ENCODE measurements around the gene PPARD.

PPARD gene

DNA sequence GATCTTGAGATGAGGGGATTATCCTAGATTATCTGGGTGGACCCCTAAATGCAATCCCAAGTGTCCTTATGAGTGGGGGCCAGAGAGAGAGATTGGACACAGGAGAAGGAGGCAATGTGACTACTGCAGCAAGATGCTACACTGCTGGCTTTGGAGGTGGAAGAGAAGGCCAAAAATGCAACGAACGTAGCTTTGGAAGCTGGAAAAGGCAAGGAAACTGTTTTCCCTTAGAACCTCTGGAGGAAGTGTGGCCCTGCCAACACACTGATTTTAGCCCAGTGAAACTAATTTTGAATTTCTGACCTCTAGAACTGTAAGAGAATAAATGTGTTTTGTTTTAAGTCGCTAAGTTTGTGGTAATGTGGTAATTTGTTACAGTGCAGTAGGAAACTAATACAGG is 15.7 kb downstream of the PPARD start:
- no peak for DNase-seq

DNA sequence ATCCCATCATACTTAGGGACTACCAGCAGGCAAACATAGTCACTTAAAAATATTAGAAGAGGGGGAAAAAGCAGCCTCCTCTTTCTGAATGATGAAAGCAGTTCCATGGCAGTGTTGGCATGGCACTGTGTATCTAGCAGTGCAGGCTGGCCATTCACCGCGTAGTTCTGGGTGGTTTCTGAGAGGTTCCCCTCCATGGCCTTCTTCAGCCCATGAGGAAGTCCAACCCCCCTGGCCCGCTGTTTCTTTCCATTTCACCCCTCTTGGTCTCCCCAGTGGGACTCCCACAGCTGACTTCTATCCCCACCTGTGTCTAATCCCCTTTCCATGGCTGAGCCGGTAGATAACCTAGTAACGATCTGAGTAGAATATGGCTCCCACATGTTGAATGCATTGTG is 17.0 kb downstream of the PPARD start:
- DNase-seq: no peak

DNA sequence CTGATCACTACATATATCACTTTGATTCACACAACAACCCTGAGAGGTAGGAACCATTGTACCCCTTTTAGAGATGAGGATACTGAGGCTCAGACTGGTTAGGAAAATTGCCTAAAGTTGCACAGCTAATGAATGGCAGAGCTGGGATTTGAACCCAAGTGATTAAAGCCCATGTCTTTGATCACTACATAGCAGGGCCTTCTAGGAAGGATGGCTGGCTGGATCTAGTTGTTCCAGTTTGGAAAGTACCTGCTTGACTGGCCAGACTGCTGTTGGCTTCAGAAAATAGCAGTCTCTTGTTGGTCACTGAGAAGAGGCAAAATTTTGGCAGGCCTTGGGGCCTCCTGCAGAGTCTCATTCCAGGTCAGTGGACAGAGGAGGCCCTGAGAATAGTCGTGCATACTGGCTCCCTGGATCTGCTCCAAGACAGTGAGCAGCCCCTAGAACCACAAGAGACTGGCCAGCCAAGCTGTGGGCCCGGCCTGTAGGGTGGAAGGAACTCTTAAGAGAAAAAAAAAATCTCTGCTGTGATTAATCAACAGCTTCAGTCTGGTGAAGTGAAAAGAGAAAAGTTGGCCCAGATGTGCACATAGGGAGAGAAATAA is 17.5 kb downstream of the PPARD start:
- DNase-seq: no peak

DNA sequence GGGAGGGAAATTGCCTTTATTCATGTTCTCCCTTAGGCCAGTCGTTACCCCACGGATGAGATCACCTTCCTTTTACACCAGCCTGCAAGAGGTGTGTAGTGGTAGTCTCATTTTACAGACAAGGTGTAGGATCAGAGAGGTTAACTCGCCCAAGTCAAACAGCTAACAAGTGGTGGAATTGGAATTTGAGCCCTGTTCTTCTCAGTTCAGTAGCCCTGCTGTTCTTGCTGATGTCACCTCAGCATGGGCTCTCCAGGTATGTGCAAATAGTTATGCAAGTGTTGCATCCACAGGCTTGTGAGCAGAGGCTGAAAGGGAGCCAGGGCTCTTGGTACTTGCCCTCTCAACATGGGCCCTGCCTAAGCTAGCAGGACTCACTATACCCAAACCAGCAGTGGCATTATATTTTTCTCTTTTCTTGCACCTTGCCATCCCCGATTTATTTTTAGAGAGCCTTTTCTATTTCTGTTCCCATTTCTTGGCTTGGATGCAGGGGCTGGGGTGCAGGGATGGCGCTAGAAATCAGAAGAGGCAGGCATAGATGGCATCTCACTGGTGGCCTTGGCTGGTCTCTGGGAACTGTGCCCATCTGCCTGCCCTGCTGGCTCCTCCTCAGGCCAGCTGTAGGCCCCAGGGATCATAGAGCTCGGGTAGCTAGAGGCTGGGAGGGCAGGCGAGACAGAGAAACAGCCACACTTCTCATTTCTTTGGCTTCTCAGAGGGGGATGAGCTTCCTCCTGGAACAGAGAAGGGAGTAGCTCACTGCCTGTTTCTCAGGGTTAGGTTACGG is 18.2 kb downstream of the PPARD start:
- no peak for DNase-seq

DNA sequence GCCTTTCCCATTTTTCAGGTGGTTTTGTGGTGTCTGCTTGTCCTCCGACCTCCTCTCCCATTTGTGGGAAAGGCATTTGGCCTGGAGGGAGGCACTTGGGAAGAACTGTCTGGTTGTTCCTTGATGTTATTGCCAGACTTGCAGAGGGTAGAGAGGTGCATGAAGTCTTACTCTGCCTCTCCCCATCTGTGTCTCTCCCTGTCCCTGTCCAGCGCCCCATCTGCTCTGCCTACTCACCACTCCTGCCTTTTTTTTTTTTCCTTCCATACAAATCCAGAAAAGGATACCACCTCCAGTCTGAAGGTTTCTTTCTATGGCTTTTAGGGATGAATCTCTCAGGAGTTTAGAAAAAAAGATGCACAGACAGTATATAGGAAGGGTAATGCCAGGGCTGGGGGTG is 19.8 kb downstream of the PPARD start:
- DNase-seq: no peak

DNA sequence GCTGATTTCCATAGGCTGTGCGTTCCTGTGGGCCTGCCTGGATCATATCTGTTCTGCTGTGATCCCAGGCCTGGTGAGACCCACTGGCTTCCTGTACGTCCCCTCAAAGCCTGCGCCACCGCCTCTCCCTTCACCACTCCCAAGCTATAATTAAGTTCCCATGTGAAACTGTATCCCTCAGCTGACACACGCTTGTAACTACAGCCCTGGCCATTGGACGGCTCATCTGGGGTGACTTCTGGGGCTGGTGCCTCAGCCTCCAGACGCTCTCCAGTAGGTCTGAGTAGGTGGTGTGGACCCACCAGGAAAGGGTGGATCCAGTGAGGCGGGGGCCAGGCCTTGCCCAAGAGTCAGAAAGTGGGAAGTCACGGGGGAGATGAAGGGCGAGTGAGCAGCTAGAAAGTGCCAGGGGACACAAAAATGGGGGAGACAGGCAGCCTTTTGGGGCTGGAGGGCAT is 21.0 kb downstream of the PPARD start:
- no peak for DNase-seq

DNA sequence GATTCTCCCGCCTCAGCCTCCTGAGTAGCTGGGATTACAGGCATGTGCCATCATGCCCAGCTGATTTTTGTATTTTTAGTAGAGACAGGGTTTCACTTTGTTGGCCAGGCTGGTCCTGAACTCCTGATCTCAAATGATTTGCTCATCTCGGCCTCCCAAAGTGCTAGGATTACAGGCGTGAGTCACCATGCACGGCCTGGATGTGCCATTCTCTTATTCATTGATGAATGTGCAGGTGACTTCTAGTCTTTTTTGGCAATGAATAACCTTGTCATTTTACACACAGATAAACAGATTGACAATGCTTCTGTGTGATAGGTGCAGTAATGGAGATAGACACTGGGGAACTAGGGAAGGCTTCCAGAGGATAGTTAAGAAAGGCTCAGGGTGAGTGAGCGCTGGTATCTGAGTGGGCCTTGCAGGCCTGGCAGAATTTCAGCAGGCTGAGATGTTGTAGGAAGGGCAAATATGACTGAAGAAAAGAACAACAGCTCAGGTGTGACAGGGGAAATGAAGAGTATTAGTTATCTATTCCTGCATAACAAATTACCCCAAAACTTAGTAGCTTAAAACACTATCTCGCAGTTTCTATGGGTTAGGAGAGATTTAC is 23.3 kb downstream of the PPARD start:
- no peak for DNase-seq

DNA sequence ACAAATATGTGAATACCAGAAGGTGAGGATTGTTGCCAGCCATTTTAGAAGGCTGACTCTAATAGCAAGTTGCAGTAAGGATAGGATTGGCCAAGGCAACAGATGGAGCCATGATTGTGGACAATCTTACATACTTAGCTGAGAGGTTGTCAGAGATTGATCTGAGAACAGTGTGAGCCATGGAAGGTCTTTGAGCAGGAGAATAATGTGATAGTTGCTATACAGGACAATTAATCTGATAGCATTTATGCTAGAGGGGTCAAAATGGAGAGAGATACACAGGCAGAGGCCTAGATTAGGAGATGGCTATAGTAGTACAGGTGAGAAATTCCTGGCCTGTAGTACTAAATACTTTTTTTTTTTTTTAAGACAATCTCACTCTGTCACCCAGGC is 23.8 kb downstream of the PPARD start:
- no peak for DNase-seq

DNA sequence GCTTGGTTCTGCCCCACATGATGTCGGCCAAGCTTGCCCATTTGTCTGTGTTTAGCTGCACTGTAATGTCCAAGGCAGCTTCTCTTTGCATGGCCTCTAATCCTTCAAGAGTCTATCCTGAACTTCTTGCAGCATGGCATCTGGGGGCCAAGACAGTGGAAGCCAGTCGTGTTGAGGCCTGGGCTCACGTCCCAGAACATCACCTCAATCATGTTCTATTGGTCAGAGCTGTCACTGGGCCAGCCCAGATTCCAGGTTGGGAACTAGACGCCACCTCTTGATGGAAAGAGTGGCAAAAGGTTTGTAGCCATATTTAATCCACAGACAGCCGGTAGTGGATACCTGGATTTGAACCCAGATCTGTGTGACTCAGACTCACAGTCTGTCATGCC is 25.3 kb downstream of the PPARD start:
- no peak for DNase-seq

DNA sequence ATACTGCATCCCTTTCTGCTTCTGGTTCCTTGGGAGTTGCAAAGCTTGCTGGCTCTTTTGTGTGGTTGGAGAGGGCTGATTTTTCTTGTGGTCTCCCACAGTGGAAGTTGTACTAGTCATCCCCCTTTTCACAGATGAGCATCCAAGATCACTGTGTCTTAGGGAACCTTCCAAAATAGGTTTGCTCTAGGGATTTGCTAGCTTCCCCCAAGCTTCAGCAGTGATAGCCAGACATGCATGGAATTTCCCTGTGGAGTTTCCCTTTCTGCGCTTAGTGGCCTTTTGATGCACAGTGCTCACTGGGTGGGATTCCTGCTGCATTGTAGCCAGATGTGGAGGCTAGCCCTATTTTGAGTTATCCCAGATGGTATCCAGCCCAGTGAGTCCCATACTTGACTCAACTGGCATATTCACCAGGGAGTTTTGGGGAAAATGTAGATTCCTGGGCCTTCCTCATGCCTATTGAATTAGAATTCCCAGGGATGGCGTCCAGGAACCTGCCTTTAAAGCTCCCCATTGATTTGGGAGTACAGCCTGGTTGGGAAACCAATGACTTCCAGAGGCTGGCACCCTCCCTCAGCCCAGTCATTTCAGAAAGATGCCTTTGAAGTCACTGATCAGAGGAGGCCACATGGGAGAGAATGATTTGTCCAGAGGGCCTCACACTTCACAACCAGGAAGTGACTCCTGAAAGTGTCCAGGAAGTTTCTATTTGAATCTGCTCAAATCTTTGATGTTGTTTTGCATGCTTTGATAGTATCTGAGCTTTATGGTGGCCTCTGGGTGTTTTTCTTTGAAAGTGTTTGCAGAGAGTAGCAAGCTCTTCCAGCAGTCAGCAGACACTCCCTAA is 25.9 kb downstream of the PPARD start:
- no peak for DNase-seq

DNA sequence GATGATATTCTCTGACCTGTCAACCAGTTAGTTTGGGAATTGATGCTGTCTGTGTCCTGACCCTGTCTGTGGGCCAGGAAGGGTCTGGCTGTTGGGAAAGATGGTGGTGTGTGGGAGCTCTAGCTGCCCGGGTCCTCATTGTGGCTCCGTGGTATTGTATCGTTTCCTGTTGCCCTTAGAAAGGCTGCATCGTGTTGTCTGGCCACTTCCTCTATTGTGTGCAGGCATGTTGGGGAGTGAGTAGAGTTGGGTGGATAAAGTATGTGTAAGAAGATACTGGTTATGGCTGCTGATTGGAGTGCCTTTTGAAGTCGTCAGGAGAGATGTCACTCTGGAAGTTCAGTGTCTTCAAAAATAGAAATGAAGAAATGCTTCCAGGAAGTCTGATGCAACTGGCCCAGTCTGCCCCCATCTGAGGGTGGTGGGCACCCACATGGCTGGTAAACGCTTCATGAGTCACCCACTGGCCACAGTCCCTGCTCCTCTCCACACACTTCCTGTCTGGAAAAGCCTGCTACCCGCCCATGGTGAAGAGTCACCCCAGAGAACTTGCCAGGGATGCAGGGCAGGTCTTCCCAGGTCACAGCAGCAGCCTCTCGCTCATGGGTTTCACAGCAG is 27.9 kb downstream of the PPARD start:
- DNase-seq: no peak

DNA sequence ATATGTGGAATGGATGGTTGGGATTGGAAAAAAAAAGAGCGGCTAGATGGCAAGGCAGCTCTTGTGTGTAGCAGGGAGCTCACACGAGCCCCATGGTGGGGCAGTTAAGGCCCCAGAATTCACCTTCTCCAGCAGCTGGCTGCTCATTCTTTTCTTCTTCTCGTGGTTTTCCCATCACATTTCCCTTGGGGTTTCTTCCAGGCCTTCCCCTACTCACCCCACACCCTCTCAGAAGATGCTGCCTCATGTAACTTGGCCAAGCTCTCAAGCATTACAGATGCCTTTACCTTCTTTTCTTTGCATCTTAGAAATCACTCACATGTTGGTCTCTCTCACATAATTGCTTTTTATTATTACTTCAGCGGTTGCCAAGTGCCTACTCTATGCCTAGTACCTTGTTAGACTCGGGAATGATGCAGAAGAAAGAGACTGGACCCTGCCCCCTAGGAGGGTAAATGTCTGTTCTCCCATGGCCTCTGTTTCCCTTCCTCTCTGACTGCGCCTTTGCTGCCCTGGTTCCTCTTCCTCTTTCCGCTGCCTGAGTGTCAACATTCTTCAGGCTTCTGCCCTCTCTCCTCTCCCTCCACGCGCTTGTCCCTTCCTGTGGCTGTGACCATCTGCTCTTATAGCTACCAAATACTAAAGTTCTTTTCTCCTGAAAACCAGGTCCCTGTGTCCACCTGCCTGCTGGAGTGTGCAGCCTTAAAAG is 28.6 kb downstream of the PPARD start:
- no peak for DNase-seq

DNA sequence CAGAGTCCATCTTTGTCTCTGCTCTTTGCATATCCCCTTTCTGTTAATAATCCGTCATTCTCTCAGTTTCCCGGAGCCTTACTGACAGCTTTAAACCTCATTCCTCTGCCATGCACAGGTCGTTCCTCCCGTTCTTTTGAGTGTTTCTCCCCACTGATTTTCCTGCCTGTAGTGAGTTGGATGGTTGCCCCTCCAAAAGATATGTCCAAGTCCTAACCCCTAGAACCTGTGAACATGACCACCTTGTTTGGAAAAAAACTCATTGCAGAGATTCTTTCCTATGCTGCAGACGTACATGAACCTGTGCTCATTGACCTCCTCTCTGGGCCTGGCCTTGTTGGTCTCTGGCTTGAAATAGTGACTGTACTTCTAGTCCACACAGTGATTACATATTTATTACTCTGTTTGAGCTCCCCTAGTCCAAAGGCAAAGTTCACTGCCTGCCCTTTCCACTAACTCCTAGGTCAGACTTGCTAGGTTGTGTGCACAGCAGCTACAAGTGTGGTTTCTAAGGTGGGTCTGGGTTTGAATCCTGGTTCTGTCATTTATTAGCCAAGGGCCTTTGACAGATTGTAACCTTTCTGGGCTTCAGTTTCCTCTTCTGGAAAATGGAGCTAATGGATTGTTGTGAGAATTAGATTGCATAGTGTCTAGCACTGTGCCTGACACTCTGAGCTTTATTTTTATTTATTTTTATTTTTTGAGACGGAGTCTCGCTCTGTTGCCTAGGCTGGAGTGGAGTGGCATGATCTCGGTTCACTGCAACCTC is 29.3 kb downstream of the PPARD start:
- DNase-seq: no peak

DNA sequence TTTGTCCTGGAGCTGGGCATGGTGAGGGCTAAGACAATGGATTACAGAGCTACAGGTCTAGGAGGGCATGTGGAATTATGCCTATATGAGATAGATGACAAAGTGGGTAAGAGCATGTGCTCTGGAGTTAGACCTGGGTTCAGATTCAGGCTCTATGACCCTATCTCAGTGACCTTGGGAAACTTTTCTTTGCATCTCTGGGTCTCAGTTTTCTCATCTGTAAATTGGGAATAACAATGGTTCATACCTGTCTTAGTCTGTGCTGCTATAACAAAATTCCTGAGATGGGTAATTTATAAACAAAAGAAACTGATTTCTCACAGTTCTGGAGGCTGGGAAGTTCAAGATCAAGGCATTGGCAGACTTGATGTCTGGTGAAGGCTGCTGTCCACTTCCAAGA is 30.3 kb downstream of the PPARD start:
- DNase-seq: no peak

DNA sequence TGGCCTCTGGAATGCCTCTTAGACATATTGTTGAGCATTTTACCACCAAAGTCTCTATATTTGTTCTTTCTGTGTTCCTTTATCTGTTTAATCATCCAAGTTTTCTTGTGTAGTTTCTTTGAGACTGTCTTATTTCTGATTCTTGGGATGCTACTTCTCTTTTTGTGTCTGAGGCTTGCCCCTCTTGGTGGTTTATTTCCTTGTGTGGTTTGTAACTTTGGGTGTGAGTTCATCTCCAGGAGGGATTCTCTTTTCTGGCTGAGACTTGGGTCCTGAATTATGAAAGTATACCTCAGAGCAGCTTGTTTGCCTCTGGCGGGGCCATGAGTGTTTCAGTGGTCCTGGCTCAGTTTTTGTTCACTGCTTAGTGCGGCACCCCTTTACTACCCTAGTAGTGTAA is 33.9 kb downstream of the PPARD start:
- DNase-seq: no peak

DNA sequence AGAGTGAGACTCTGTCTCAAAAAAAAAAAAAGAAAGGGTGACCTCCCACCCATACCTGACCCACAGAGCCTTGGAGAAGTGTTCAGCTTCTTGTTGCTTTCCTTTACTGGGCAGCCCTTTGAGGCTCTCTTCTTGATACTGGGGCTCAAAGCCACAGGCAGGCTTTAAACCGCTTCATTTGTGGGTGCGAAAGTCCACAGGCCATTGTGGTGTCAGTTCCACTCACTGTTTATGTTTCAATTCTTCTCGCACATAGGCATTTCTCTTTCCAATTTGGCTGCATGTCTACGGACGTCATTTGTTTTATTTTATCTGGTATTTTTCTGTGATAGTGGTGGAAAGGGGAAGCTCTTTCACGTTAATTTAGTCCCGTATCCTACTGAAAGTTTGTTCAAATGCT is 34.6 kb downstream of the PPARD start:
- no peak for DNase-seq

DNA sequence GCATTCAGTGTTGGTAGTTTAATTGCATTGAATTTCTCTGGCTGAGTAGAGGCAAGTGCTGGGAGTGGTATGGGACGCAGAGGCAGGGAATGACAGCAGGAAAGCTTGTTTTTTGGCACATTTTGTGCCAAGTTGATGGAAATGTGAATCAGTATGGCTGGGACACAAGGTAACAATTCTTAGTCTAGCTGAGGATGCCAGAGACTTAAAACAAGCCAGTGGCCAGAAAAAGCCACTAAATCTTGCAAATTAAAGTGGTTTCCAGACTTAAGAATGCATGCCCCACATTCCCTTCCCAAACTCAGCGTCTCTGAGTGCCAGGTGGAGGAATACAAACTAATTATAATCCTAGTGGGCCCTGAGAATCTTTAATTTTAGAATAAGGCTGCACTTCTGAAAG is 35.9 kb downstream of the PPARD start:
- no peak for DNase-seq

DNA sequence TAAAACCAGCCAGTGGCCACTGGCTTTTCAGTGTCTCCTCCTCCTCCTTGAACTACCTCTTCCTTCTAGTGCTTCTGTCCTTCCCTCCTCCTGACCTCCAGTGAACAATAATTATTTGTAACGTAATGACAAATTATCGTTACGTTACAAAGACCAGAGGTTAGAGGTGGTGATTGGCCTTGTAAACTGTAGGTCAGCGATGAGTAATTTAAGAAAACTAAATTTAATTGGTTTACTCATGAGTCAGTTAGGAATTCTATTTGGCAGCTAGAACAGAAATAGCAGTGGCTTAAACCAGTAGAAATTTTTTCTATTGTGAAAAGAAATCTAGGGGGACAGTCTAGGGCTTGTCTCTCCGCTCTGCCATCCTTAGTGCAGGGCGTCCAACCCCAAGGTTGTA is 38.8 kb downstream of the PPARD start:
- DNase-seq: no peak

DNA sequence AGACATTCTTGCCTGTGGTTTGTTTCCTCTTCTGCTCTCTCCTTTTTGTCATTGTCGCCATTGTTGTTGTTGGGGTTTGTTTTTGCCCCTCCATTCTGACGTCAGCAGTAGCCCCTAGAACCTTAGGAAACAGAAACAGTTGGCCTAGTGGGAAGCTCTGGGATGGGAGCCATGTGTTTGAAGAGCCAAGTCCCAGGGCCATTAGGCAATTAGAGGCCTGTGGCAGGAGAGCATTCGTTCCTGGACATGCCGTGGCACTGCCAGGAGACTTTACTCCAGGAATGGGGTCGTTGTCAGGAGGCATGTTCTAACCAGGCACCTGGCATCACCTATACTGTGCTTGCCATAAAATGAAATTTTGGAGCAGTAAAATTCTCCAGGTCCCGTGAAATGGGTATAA is 39.7 kb downstream of the PPARD start:
- no peak for DNase-seq

DNA sequence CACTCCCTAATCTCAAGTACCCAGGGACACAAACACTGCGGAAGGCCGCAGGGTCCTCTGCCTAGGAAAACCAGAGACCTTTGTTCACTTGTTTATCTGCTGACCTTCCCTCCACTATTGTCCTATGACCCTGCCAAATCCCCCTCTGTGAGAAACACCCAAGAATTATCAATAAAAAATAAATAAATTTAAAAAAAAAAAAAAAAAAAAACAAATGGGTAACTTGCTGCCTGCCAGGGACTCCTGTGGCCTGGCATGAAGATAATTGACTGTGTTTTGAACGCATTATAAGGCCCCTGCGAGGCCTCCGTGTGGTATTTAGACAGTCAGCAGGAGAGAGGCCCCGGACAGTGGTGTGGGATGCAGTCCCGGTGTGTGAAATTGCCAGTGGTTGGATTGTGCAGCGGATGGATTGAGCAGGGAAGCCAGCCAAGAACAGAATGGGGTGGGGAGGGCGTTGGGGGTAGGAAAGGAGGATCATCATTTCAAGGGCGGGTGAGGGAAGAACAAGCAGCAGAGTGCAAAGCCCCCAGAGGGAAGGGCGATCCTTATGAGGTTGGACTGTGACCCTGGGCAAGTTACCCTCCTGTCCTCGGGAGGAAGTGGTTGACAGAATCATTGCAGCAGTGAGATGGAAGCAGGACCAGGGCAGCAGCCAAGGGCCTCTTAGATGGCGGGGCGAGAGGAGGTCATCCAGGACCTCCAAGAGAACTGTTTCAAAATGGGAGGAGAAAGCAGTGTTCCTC is 43.3 kb downstream of the PPARD start:
- DNase-seq: no peak

DNA sequence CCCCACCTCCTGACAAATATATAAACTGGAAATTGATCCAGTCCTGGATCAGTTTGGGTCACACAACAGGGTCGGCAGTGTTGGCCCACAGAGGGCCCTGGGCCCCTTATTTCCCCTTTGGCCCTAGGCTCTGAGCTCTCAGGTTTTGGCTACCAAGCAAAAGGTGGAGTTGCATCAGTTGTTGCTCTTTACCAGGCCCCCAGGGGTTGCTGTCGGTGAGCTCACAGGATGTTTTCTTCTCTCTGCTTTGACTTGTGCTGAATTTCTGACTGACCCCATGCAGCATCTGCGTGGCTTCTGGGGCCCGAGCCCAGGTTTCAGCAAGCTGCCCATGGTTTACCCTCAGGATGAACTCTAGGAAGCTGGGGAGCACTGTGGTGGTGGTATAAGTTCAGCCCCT is 44.6 kb downstream of the PPARD start:
- no peak for DNase-seq
